GM18868 (cell line): ENCODE measurements around the gene ZNF692.
"Not testable (repeated sequence)": the region's sequence is repeated elsewhere in the genome, so short reads cannot be mapped to it uniquely, and the experiment has no call there.

Source experiments
- ATAC-seq: cut with Tn5 transposase; IDR thresholded peaks from one replicate; pipeline ENCODE4 v1.9.1; 2021; ENCODE audit warnings: mild to moderate bottlenecking, moderate library complexity; ENCODE audit not compliant: unreplicated experiment

ZNF692 gene

GRCh38 chr1:248850536-248851251, 8.2 kb downstream of the ZNF692 start:
- no peak for ATAC-seq

DNA sequence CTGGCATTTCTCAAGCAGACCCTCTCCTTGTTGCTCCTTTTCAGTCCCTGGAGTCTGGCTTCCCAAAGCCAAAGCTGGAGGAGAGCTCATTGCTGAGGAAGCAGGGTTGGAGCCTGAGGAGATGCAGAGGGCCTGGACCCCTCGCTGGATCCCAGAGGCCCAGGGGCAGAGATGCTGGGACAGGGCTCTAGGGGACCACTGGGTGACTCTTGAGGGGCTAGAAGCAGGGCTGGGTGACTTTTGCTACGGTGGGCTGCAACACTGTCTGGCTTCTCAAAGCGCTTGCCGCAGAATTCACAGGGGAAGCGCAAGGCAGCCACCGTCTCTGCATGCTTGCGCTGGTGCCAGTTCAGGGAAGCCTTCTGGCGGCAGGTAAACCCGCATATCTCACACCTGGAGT, 8.8 kb downstream of the ZNF692 start:
- ATAC-seq, result no peak

DNA sequence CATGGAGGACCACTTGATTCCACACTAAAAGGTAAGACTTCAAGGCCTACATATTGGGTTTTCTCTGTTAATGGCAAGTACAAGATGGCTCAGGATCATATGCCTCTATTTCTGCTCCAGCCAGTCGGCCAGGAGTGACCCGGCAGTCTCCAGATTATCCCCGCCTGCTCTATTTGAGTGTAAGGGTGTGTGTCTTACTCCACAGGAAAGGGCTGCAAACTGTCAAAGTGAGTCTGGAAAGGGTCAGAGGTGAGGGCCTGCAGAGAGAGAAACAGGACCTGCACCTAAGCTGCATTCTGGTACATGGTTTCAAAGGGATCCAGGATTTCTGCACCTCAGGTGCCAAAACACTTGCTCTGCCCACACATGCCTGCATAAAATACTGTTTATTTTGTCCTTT, 9.2 kb downstream of the ZNF692 start:
- ATAC-seq, result no peak

GRCh38 chr1:248849152-248849551, 9.7 kb downstream of the ZNF692 start:
- ATAC-seq, result no peak

DNA sequence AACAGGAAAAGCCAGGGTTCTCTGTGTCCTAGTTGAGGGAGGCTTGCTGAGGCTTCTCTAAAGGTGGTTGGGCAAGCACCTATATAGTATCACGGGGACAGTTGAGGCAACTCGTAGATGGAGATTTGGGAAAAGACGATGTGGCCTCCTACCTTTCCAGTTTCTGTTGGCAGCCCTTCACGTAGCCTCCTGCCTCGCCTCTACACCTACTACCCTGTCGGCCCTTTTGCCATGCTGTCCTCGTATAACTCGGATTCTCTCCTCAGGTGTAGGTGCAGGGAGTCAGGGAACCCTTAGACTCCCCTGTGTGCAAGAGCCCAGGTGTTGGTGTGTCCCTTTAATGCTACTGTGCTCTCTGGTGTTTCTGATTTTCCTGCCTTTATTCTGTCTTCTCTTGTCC, 10.3 kb downstream of the ZNF692 start:
- no peak for ATAC-seq

DNA sequence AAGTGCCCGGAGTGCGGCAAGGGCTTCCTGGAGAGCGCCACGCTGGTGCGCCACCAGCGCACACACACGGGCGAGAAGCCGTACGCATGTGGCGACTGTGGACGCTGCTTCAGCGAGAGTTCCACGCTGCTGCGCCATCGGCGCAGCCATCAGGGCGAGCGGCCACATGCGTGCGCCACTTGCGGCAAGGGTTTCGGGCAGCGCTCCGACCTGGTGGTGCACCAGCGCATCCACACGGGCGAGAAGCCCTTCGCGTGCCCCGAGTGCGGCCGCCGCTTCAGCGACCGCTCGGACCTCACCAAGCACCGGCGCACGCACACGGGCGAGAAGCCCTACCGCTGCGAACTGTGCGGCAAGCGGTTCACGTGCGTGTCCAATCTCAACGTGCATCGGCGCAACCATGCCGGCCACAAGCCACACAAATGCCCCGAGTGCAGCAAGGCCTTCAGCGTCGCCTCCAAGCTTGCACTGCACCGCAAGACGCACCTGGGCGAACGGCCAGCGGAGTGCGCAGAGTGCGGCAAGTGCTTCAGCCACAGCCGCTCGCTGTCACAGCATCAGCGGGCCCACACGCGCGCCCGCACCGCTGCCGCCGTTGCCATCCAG, 10.8 kb downstream of the ZNF692 start:
- no peak for ATAC-seq

- ATAC-seq, result no peak
Observed at GRCh38 chr1:248847181-248847955, 11.5 kb downstream of the ZNF692 start.

DNA sequence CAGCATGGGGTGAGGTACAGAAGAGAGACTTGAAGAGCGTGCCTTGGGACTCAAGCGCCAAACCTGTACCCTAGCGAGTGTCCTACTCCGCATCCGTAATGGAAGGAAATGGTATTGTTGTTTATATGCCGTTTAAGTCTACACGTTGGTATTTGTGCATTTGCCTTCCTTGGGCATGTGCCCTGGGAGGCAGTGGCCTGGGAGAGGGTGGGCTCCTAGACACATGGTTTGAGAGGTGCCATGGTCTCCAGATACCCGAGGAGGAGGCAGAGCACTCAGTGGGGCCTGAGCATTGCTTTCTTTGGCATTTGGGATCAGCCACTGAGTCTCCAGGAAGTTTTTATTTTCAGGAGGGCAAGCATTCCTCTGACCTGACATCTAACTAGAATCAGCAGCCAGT, 14.4 kb downstream of the ZNF692 start:
- no peak for ATAC-seq

- no peak for ATAC-seq
Observed at GRCh38 chr1:248843687-248844086, 15.2 kb downstream of the ZNF692 start.

DNA sequence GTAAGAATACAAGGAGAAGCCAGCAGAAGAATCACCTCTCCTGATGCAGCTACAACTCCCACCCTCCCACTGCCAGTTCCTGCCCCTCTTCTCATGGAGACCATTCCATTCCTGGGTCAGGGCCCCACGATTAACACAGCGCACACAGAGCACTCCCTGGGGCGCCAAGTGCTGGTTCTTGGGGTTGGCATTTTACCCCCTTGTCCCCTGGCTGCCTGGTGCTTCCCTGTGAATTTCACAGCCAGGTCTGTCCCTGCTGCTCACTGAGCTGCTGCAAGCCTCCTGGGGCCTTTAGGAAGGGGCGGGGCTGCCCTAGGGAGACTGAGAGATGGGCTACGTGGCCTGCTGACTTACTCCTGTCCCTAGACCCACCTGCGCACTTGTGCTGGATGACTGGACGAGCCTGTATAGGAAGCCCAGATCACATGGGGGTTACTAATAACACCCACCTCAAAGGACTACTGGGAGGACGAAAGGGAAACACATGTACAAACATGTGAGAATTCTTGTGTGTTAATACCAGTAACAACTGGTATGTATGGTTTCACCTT, 16.0 kb downstream of the ZNF692 start:
- ATAC-seq, result peak; percentile 23

GRCh38 chr1:248841702-248842395, 17.0 kb downstream of the ZNF692 start:
- no peak for ATAC-seq

DNA sequence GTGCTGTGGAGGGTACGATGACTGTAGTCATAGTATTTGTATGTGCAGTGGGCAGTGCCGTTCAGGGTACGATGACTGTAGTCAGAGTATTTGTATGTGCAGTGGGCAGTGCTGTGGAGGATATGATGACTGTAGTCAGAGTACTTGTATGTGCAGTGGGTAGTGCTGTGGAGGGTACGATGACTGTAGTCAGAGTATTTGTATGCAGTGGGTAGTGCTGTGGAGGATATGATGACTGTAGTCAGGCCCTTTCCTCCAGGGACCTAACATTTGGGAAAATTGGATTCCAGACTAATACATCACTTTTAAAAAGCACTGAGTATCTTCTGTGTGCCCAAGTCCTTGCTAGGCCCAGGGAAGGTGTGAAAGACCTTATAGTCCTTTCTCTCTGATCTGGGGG, 17.9 kb downstream of the ZNF692 start:
- ATAC-seq, result no peak

DNA sequence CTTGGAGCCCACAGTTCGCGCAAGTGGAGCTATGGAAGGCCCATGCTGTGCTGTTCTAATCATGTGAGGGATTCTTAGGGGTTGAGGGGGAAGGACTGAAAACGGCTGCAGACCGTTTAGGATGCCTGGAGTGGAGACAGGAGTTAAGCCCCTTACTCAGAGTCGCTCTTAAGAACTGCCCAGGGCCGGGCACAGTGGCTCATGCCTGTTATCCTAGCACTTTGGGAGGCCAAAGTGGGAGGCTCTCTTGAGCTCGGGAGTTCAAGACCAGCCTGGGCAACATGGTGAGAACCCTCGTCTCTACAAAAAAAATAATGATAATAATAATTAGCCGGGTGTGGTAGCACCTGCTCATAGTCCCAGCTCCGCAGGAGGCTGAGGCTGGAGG, 19.7 kb downstream of the ZNF692 start:
- no peak for ATAC-seq

DNA sequence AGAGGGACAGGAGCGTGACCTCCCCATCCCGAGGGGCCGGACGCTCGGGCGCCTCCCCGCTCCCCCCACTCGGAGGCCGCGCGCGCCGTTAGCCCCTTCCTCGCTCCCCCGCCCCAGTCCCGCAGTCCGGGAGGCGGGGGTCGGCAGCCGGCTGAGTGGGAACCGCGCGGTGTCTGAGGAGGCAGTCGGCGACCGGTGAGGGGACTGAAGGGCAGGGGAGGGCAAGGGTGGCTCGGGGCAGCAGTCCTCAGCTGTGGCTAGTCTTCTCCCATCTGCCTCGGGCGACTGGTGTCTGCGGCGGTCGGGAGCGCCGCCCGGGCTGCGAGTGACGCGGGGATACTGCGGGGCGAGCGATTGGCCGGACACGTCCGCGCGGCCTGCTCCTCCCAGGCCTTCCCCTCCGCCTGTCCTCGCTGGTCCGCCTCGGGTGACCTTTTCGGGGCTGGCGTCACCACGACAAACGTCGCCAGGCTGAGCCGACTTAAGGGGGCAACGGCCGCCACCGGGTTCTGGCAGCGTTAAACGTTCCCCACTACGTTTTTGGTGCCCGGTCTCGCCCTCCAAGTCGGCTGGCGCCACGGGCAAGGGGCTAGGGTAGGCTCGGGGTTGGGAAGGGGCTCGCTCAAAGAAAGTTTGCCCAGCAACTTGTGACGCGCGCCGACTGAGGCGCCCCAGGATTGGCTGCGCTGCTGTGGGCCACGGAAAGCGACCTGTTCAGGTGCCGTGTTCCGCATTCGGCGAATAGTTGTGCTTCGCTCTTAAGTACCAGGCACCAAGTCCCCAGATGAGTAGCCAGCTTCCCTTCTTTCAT, 20.3 kb downstream of the ZNF692 start:
- ATAC-seq, result peak; percentile 64

- ATAC-seq, result peak; percentile 78
Observed at GRCh38 chr1:248837781-248838356, 21.0 kb downstream of the ZNF692 start, which contains the start of gene ZNF672. Gene ZNF672, plus strand, starts transcription at chr1:248838224. Its CDS starts 9,051 bp downstream, at chr1:248847275.

GRCh38 chr1:248837045-248837780, 21.7 kb downstream of the ZNF692 start:
- ATAC-seq, result no peak

DNA sequence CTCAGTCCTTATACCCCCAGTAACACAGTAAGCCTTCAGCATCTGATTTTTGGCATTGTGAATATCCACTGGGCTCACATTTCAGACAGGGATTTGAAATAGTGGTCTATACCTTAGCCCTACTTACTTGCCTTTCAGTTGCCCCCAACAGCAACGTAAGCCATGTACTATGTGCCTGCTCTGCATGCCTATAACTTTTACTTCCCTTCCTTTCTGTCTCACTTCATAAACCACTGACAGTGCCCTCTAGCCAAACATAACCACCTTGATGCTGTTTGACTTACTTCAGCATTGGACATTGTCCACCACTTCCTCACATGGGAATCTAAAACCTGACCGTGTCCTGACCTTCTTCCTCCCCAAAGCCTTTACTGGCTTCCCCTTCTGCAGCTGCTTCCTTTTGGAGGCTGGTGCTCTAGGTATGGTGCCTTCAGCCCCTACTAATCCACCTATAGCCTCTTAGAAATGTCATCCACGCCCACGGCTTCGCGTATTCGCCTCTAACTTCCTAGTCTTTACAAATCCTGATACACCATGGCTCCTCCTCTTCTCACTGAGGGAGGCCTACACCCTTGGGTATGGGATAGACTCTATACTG, 24.4 kb downstream of the ZNF692 start:
- no peak for ATAC-seq

GRCh38 chr1:248831842-248832241, 27.0 kb downstream of the ZNF692 start:
- ATAC-seq, result no peak

DNA sequence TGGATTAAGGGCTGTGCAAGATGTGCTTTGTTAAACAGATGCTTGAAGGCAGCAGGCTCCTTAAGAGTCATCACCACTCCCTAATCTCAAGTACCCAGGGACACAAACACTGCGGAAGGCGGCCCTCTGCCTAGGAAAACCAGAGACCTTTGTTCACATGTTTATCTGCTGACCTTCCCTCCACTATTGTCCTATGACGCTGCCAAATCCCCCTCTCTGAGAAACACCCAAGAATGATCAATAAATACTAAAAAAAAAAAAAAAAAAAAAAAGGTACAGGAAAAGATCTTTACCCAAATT, 28.2 kb downstream of the ZNF692 start:
- not testable (repeated sequence) for ATAC-seq
